IMR-90 (cell line): ENCODE data around the gene MCF2L. TPM values are rescaled to one million over a fixed set of nuclear protein-coding genes. Genes with fewer than 3 reads are reported as not detected.

ENCODE experiments used
- ATAC-seq: fragments of 200-7000 bp; cut with Tn5 transposase; 2 replicates; pipeline ENCODE4 v1.9.1; 2020; ENCODE audit warnings: low read depth, mild to moderate bottlenecking, moderate library complexity
- BruUV-seq: library from RNA; stranded (reverse); fragments of 400-500 nt; replicated peaks from 2 replicates; lab custom pipeline; 2021; lab: Mats Ljungman, UMichigan
- CTCF ChIA-PET: fragments of 300-600 bp; formaldehyde crosslinking; extraction: SDS; loops from one replicate; lab custom pipeline; 2021; ENCODE audit warnings: antibody characterized with exemption; lab: Yijun Ruan, JAX
- POLR2A ChIA-PET: fragments of 300-600 bp; sonication (Branson Sonifier 250); formaldehyde crosslinking; loops from one replicate; lab custom pipeline; 2022; ENCODE audit warnings: antibody characterized with exemption; ENCODE audit not compliant: unreplicated experiment; lab: Charles Lee
- DNase-seq: peaks from one replicate; pipeline ENCODE4 v3.0.0; 2013
- H2AFZ ChIP-seq: replicated peaks from 2 replicates; pipeline ENCODE3; 2013; ENCODE audit warnings: low read length, mild to moderate bottlenecking; ENCODE audit not compliant: poor library complexity
- H2AK5ac ChIP-seq: 2 replicates; pipeline ENCODE4 v1.6.1; 2013; ENCODE audit warnings: low read depth, low read length, inconsistent platforms
- H2AK9ac ChIP-seq: replicated peaks from 2 replicates; pipeline ENCODE3; 2013; ENCODE audit warnings: mild to moderate bottlenecking, low read depth, low read length, moderate library complexity; ENCODE audit not compliant: poor library complexity
- H2BK120ac ChIP-seq: 2 replicates; pipeline ENCODE4 v1.6.1; 2013; ENCODE audit warnings: low read depth, low read length, inconsistent platforms
- H2BK15ac ChIP-seq: 3 replicates; pipeline ENCODE4 v1.6.1; 2013; ENCODE audit warnings: low read depth, low read length, inconsistent platforms
- H2BK20ac ChIP-seq: 2 replicates; pipeline ENCODE4 v1.6.1; 2013; ENCODE audit warnings: low read depth, mild to moderate bottlenecking, inconsistent platforms, low read length, moderate library complexity
- H2BK5ac ChIP-seq: 2 replicates; pipeline ENCODE4 v1.6.1; 2013; ENCODE audit warnings: mild to moderate bottlenecking, low read depth, low read length, inconsistent platforms; ENCODE audit not compliant: poor library complexity, severe bottlenecking
- H3K14ac ChIP-seq: replicated peaks from 2 replicates; pipeline ENCODE4 v1.6.1; 2013; ENCODE audit warnings: low read depth, low read length, inconsistent platforms
- H3K18ac ChIP-seq: 2 replicates; pipeline ENCODE4 v1.6.1; 2013; ENCODE audit warnings: low read depth, low read length, control low read depth
- H3K23ac ChIP-seq: 2 replicates; pipeline ENCODE4 v1.6.1; 2013; ENCODE audit warnings: low read depth, low read length, inconsistent platforms
- H3K27ac ChIP-seq: 2 replicates; pipeline ENCODE4 v1.5.1; 2013; ENCODE audit warnings: mild to moderate bottlenecking, control low read depth, low read length; ENCODE audit not compliant: insufficient read depth
- H3K27me3 ChIP-seq: 2 replicates; pipeline ENCODE4 v1.6.1; 2013; ENCODE audit warnings: low read length; ENCODE audit not compliant: control insufficient read depth, insufficient read depth
- H3K36me3 ChIP-seq: 2 replicates; pipeline ENCODE4 v1.6.1; 2013; ENCODE audit warnings: low read length, mixed read lengths; ENCODE audit not compliant: control insufficient read depth, insufficient read depth
- H3K4ac ChIP-seq: 2 replicates; pipeline ENCODE4 v1.6.1; 2013; ENCODE audit warnings: low read depth, low read length, inconsistent platforms
- H3K4me1 ChIP-seq: 2 replicates; pipeline ENCODE4 v1.6.1; 2013; ENCODE audit warnings: low read length, mixed read lengths; ENCODE audit not compliant: control insufficient read depth, insufficient read depth
- H3K4me2 ChIP-seq: 2 replicates; pipeline ENCODE4 v1.6.1; 2013; ENCODE audit warnings: low read depth, mild to moderate bottlenecking, control low read depth, low read length, moderate library complexity
- H3K4me3 ChIP-seq: 2 replicates; pipeline ENCODE4 v1.5.1; 2013; ENCODE audit warnings: low read depth, mild to moderate bottlenecking, control low read depth, low read length, moderate library complexity; ENCODE audit not compliant: insufficient read depth
- H3K56ac ChIP-seq: 2 replicates; pipeline ENCODE4 v1.6.1; 2013; ENCODE audit warnings: low read length, inconsistent platforms; ENCODE audit not compliant: insufficient read depth; ENCODE audit errors: extremely low read depth
- H3K79me1 ChIP-seq, 2 experiments: 2 replicates each; pipeline ENCODE4 v1.6.1; 2013; ENCODE audit warnings: low read length in 2 of 2, inconsistent platforms in 1 of 2, low read depth in 1 of 2
- H3K9ac ChIP-seq: 2 replicates; pipeline ENCODE4 v1.6.1; 2013; ENCODE audit warnings: low read depth, low read length, control low read depth
- H3K9me1 ChIP-seq: 2 replicates; pipeline ENCODE4 v1.6.1; 2013; ENCODE audit warnings: low read length, inconsistent platforms; ENCODE audit not compliant: insufficient read depth
- H3K9me3 ChIP-seq: 2 replicates; pipeline ENCODE4 v1.6.1; 2013; ENCODE audit warnings: low read length; ENCODE audit not compliant: control insufficient read depth, insufficient read depth
- H4K20me1 ChIP-seq: 2 replicates; pipeline ENCODE4 v1.6.1; 2013; ENCODE audit warnings: low read length, inconsistent platforms; ENCODE audit not compliant: insufficient read depth
- H4K5ac ChIP-seq: 2 replicates; pipeline ENCODE4 v1.6.1; 2013; ENCODE audit warnings: mild to moderate bottlenecking, low read depth, low read length, control low read depth
- H4K8ac ChIP-seq, 2 experiments: 2 replicates each; pipeline ENCODE4 v1.6.1; 2013; ENCODE audit warnings: low read depth in 2 of 2, low read length in 2 of 2, control low read depth in 1 of 2, inconsistent platforms in 1 of 2
- H4K91ac ChIP-seq: 2 replicates; pipeline ENCODE4 v1.6.1; 2013; ENCODE audit warnings: low read depth, low read length, inconsistent platforms; ENCODE audit not compliant: insufficient read depth
- BHLHE40 ChIP-seq: fragments of 150-350 bp; IDR thresholded peaks from 2 replicates; pipeline ENCODE4 v1.6.1; 2016; ENCODE audit warnings: mild to moderate bottlenecking, low read depth, low read length
- CEBPB ChIP-seq: IDR thresholded peaks from 2 replicates; pipeline ENCODE4 v1.6.1; 2012; ENCODE audit warnings: low read depth, low read length, improper control_type of control experiment
- CHD1 ChIP-seq: IDR thresholded peaks from 2 replicates; pipeline ENCODE4 v1.6.1; 2012; ENCODE audit warnings: low read depth, low read length, improper control_type of control experiment
- CTCF ChIP-seq: conservative IDR thresholded peaks from 2 replicates; pipeline ENCODE4 v1.5.1; 2012; ENCODE audit warnings: mild to moderate bottlenecking, low read depth, low read length, improper control_type of control experiment
- FOS ChIP-seq: fragments of 150-350 bp; IDR thresholded peaks from 2 replicates; pipeline ENCODE4 v1.6.1; 2016; ENCODE audit warnings: low read depth, low read length
- MAFK ChIP-seq: IDR thresholded peaks from 2 replicates; pipeline ENCODE4 v1.6.1; 2012; ENCODE audit warnings: low read depth, low read length, improper control_type of control experiment
- MAZ ChIP-seq: IDR thresholded peaks from 2 replicates; pipeline ENCODE4 v1.6.1; 2012; ENCODE audit warnings: low read depth, mild to moderate bottlenecking, low read length, improper control_type of control experiment, moderate library complexity, borderline replicate concordance
- MXI1 ChIP-seq: IDR thresholded peaks from 2 replicates; pipeline ENCODE4 v1.6.1; 2012; ENCODE audit warnings: low read depth, mild to moderate bottlenecking, low read length, moderate library complexity, borderline replicate concordance
- NFE2L2 ChIP-seq: fragments of 150-350 bp; IDR thresholded peaks from 2 replicates; pipeline ENCODE4 v1.6.1; 2016; ENCODE audit warnings: low read depth, mild to moderate bottlenecking, low read length
- POLR2A ChIP-seq: IDR thresholded peaks from 2 replicates; pipeline ENCODE4 v1.6.1; 2012; ENCODE audit warnings: mild to moderate bottlenecking, low read depth, low read length
- RAD21 ChIP-seq: IDR thresholded peaks from 2 replicates; pipeline ENCODE4 v1.6.1; 2012; ENCODE audit warnings: low read length, improper control_type of control experiment
- RCOR1 ChIP-seq: IDR thresholded peaks from 2 replicates; pipeline ENCODE4 v1.6.1; 2012; ENCODE audit warnings: mild to moderate bottlenecking, low read length, improper control_type of control experiment; ENCODE audit not compliant: insufficient replicate concordance
- RFX5 ChIP-seq: IDR thresholded peaks from 2 replicates; pipeline ENCODE4 v1.8.0; 2012; ENCODE audit warnings: low read depth, mild to moderate bottlenecking, low read length, moderate library complexity
- SMC3 ChIP-seq: fragments of 150-350 bp; IDR thresholded peaks from 2 replicates; pipeline ENCODE4 v1.6.1; 2016; ENCODE audit warnings: low read depth, mild to moderate bottlenecking, antibody characterized with exemption, low read length, moderate library complexity
- WGBS, 2 experiments: methylation state at CpG; one replicate each; pipeline versions ENCODE4 v1.1.5 to v1.1.7; 2013; ENCODE audit warnings: missing lambda C conversion rate in 2 of 2; ENCODE audit not compliant: insufficient read length in 1 of 2; ENCODE audit errors: extremely low coverage in 2 of 2; 5-methylcytosine and 5-hydroxymethylcytosine counted together
- dilution Hi-C: fragments of 300-500 bp; cut with HindIII; formaldehyde crosslinking; loops from one replicate; pipeline ENCODE4 v1.14.3; 2018; ENCODE audit warnings: low sequenced_read_pairs; ENCODE audit not compliant: unreplicated experiment
- in situ Hi-C: fragments of 300-500 bp; cut with MboI; formaldehyde crosslinking; loops from 3 replicates; pipeline ENCODE4 v1.14.3; 2019; ENCODE audit warnings: low sequenced_read_pairs, inconsistent platforms, mixed read lengths
- intact Hi-C: fragments of 100-400 bp; cut with micrococcal nuclease; formaldehyde crosslinking; loops from 2 replicates; pipeline ENCODE4 v1.10.0; 2022
- polyA plus RNA-seq, 3 experiments: library from polyadenylated mRNA; depleted of rRNA; stranded (reverse); fragments of >200 nt; gene quantifications; 2 replicates each; pipeline ENCODE4 v1.2.3, GENCODE V29; 2012; ENCODE audit warnings: low replicate concordance in 1 of 3
- total RNA-seq: library from RNA; depleted of rRNA; stranded (reverse); fragments of >200 nt; gene quantifications from 2 replicates; pipeline ENCODE4 v1.2.3, GENCODE V29; 2012
- TF ChIP-seq, protein P1 (sequence below): fragments of 150-350 bp; IDR thresholded peaks from 2 replicates; pipeline ENCODE4 v1.6.1; 2016; ENCODE audit warnings: low read depth, mild to moderate bottlenecking, low read length, moderate library complexity, borderline replicate concordance
- TF ChIP-seq, protein P2 (sequence below): fragments of 150-350 bp; IDR thresholded peaks from 2 replicates; pipeline ENCODE4 v1.6.1; 2017; ENCODE audit warnings: mild to moderate bottlenecking, antibody characterized with exemption, low read length, low read depth

MCF2L gene
- total and polyA plus RNA-seq, 2 of the 4 experiments (the other 2 are of a cell fraction): 0.18 TPM; not detected in 1

GRCh38 chr13:113040031-113040430 is 71.0 kb downstream of the MCF2L start:
- Histone ChIP-seq H2BK20ac (no peak overlapping the region), H2BK15ac (no peak overlapping the region), H2AK9ac (no peak overlapping the region), H3K9me3 (no peaks in the 10 kb centered on the region), H4K5ac (no peak overlapping the region), H2BK120ac (no peak overlapping the region), H3K27ac (no peak overlapping the region), H2BK5ac (no peak overlapping the region), H3K4me3 (no peak overlapping the region), H3K18ac (no peak overlapping the region), H4K20me1 (no peaks in the 10 kb centered on the region), H2AK5ac (no peak overlapping the region), H4K8ac (no peak overlapping the region), H3K4me2 (no peak overlapping the region), H3K9ac (no peak overlapping the region), H2AFZ (no peak overlapping the region), H3K4me1 (no peaks in the 10 kb centered on the region), H3K27me3 (peaks cover 31% of the 10 kb centered on the region), H3K9me1 (no peaks in the 10 kb centered on the region), H3K4ac (no peak overlapping the region), H3K36me3 (no peaks in the 10 kb centered on the region), H3K79me1 (no peaks in the 10 kb centered on the region), H3K23ac (no peak overlapping the region), H3K14ac (no peak overlapping the region), H4K91ac (no peak overlapping the region), H3K56ac (no peak overlapping the region)
- TF ChIP-seq, protein P1, sequence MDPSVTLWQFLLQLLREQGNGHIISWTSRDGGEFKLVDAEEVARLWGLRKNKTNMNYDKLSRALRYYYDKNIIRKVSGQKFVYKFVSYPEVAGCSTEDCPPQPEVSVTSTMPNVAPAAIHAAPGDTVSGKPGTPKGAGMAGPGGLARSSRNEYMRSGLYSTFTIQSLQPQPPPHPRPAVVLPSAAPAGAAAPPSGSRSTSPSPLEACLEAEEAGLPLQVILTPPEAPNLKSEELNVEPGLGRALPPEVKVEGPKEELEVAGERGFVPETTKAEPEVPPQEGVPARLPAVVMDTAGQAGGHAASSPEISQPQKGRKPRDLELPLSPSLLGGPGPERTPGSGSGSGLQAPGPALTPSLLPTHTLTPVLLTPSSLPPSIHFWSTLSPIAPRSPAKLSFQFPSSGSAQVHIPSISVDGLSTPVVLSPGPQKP: no peak
- no peak for TF ChIP-seq MAFK
- TF ChIP-seq RAD21: no peak
- TF ChIP-seq MAZ: no peak
- no peak for TF ChIP-seq RCOR1
- no peak for TF ChIP-seq POLR2A
- TF ChIP-seq BHLHE40: no peak
- TF ChIP-seq NFE2L2: no peak
- TF ChIP-seq CHD1: no peak
- TF ChIP-seq SMC3: no peak
- TF ChIP-seq, protein P2, sequence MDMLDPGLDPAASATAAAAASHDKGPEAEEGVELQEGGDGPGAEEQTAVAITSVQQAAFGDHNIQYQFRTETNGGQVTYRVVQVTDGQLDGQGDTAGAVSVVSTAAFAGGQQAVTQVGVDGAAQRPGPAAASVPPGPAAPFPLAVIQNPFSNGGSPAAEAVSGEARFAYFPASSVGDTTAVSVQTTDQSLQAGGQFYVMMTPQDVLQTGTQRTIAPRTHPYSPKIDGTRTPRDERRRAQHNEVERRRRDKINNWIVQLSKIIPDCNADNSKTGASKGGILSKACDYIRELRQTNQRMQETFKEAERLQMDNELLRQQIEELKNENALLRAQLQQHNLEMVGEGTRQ: no peak
- TF ChIP-seq CEBPB: no peak
- no peak for TF ChIP-seq MXI1
- no peak for TF ChIP-seq FOS
- no peak for TF ChIP-seq CTCF
- no peak for TF ChIP-seq RFX5
- ChIA-PET CTCF (no interaction called here), POLR2A (no interaction called here)
- dilution Hi-C loops: no loop called here
- 80% methylated on average over 1 of the region's 8 CpGs; no CpG with 5 or more reads in 1 of the 2 experiments for WGBS, 2 experiments
- no peak for DNase-seq
- BruUV-seq: no TSS peak
- no peak for ATAC-seq
- in situ Hi-C loops: no loop called here
- intact Hi-C loops: no loop called here
